GM23338 (cell line): Measurements from ENCODE around the gene ARHGEF11. TPM values are rescaled to one million over a fixed set of nuclear protein-coding genes. Genes with fewer than 3 reads are reported as not detected.

Source experiments
- ATAC-seq: fragments of 200-7000 bp; cut with Tn5 transposase; 3 replicates; pipeline ENCODE4 v1.9.1; 2020
- DNase-seq: peaks from one replicate; pipeline ENCODE4 v3.0.0-alpha.2; 2015; ENCODE audit warnings: low spot score
- H2AFZ ChIP-seq: fragments of 200-600 bp; sonication (generic); 2 replicates; pipeline ENCODE4 v1.8.0; 2016; ENCODE audit warnings: antibody characterized with exemption, mild to moderate bottlenecking, moderate library complexity
- H3F3A ChIP-seq: fragments of 200-600 bp; sonication (generic); replicated peaks from 2 replicates; pipeline ENCODE4 v1.8.0; 2017; ENCODE audit warnings: antibody characterized with exemption, mixed run types, low read depth
- H3K27ac ChIP-seq: fragments of 200-600 bp; sonication (generic); 2 replicates; pipeline ENCODE4 v1.6.1; 2016; ENCODE audit warnings: low read depth
- H3K27me3 ChIP-seq: fragments of 200-600 bp; sonication (generic); 2 replicates; pipeline ENCODE4 v1.8.0; 2016; ENCODE audit warnings: mild to moderate bottlenecking, mixed run types, moderate library complexity; ENCODE audit not compliant: insufficient read depth
- H3K36me3 ChIP-seq: fragments of 200-600 bp; sonication (generic); 2 replicates; pipeline ENCODE4 v1.8.0; 2016; ENCODE audit warnings: mild to moderate bottlenecking; ENCODE audit not compliant: insufficient read depth
- H3K4me1 ChIP-seq: fragments of 200-600 bp; sonication (generic); 2 replicates; pipeline ENCODE4 v1.8.0; 2016; ENCODE audit warnings: mild to moderate bottlenecking, moderate library complexity; ENCODE audit not compliant: insufficient read depth
- H3K4me2 ChIP-seq: fragments of 200-600 bp; sonication (generic); 2 replicates; pipeline ENCODE4 v1.7.1; 2017; ENCODE audit warnings: mixed run types
- H3K4me3 ChIP-seq: fragments of 200-600 bp; sonication (generic); 2 replicates; pipeline ENCODE4 v1.6.1; 2016; ENCODE audit warnings: mixed run types
- H3K79me2 ChIP-seq: fragments of 200-600 bp; sonication (generic); replicated peaks from 2 replicates; pipeline ENCODE4 v1.8.0; 2017; ENCODE audit warnings: mild to moderate bottlenecking; ENCODE audit not compliant: insufficient read depth
- H3K9me2 ChIP-seq: fragments of 200-600 bp; sonication (generic); 2 replicates; pipeline ENCODE4 v1.8.0; 2017; ENCODE audit not compliant: insufficient read depth
- H4K20me1 ChIP-seq: fragments of 200-600 bp; sonication (generic); replicated peaks from 2 replicates; pipeline ENCODE4 v1.8.0; 2017; ENCODE audit warnings: mild to moderate bottlenecking; ENCODE audit not compliant: insufficient read depth
- H3K27ac Mint-ChIP-seq: 2 replicates; pipeline ENCODE4 v1.8.0; 2020; ENCODE audit warnings: inconsistent platforms, mild to moderate bottlenecking, moderate library complexity, mixed read lengths
- H3K27me3 Mint-ChIP-seq: 3 replicates; pipeline ENCODE4 v1.8.0; 2022; ENCODE audit warnings: low read depth, mild to moderate bottlenecking, moderate library complexity, mixed read lengths, inconsistent platforms; ENCODE audit not compliant: insufficient read depth, poor library complexity
- H3K36me3 Mint-ChIP-seq: 3 replicates; pipeline ENCODE4 v1.8.0; 2021; ENCODE audit warnings: low read depth, mild to moderate bottlenecking, inconsistent platforms, moderate library complexity, mixed read lengths
- H3K4me1 Mint-ChIP-seq: 3 replicates; pipeline ENCODE4 v1.8.0; 2020; ENCODE audit warnings: mild to moderate bottlenecking, inconsistent platforms, mixed read lengths
- H3K4me3 Mint-ChIP-seq: 3 replicates; pipeline ENCODE4 v1.8.0; 2021; ENCODE audit warnings: moderate library complexity, mild to moderate bottlenecking, inconsistent platforms, mixed read lengths
- H3K9me3 Mint-ChIP-seq: 3 replicates; pipeline ENCODE4 v1.8.0; 2020; ENCODE audit warnings: moderate library complexity, mild to moderate bottlenecking, inconsistent platforms, mixed read lengths
- CREB1 ChIP-seq: fragments of 250-450 bp; sonication (Bioruptor Pico); IDR thresholded peaks from 2 replicates; pipeline ENCODE4 v1.5.0; 2020; ENCODE audit warnings: low read depth, mild to moderate bottlenecking, moderate library complexity
- EZH2 ChIP-seq: fragments of 200-600 bp; sonication (generic); IDR thresholded peaks from one replicate; pipeline ENCODE4 v1.8.0; 2017; ENCODE audit warnings: antibody characterized with exemption, mild to moderate bottlenecking, low read depth; ENCODE audit not compliant: unreplicated experiment
- EZH2phosphoT487 ChIP-seq: fragments of 200-600 bp; sonication (generic); IDR thresholded peaks from one replicate; pipeline ENCODE4 v1.8.1; 2018; ENCODE audit warnings: antibody characterized with exemption; ENCODE audit not compliant: unreplicated experiment
- REST ChIP-seq: IDR thresholded peaks from one replicate; pipeline ENCODE4 v1.6.1; 2018; ENCODE audit warnings: antibody characterized with exemption; ENCODE audit not compliant: unreplicated experiment
- ZNF331 ChIP-seq: fragments of 250-450 bp; sonication (Bioruptor Pico); IDR thresholded peaks from 2 replicates; pipeline ENCODE4 v1.5.0; 2020; ENCODE audit warnings: low read depth, mild to moderate bottlenecking, moderate library complexity
- polyA plus RNA-seq: library from polyadenylated mRNA; unstranded; fragments of >200 nt; fragmentation: Nextera tagmentation; extraction: Ambion mirVana; gene quantifications from 2 replicates; pipeline ENCODE4 v1.2.1, GENCODE V29; 2016
- total RNA-seq: library from RNA; depleted of rRNA; stranded (reverse); fragments of >200 nt; shearing (Covaris generic); gene quantifications from 2 replicates; pipeline ENCODE4 v1.2.3, GENCODE V29; 2014
- TF ChIP-seq, protein P1 (sequence below), 2 experiments: fragments of 200-600 bp in 1 of 2; sonication (generic) in 1 of 2; conservative IDR thresholded peaks; 2 replicates each; pipeline versions ENCODE4 v1.5.1 to v1.6.1; 2016 to 2017; ENCODE audit warnings: antibody characterized with exemption in 2 of 2, low read depth in 2 of 2, mild to moderate bottlenecking in 2 of 2, moderate library complexity in 1 of 2

The ARHGEF11 gene
- total and polyA plus RNA-seq, 2 experiments from 2014 or later, result 12.3 to 33.7 TPM

DNA sequence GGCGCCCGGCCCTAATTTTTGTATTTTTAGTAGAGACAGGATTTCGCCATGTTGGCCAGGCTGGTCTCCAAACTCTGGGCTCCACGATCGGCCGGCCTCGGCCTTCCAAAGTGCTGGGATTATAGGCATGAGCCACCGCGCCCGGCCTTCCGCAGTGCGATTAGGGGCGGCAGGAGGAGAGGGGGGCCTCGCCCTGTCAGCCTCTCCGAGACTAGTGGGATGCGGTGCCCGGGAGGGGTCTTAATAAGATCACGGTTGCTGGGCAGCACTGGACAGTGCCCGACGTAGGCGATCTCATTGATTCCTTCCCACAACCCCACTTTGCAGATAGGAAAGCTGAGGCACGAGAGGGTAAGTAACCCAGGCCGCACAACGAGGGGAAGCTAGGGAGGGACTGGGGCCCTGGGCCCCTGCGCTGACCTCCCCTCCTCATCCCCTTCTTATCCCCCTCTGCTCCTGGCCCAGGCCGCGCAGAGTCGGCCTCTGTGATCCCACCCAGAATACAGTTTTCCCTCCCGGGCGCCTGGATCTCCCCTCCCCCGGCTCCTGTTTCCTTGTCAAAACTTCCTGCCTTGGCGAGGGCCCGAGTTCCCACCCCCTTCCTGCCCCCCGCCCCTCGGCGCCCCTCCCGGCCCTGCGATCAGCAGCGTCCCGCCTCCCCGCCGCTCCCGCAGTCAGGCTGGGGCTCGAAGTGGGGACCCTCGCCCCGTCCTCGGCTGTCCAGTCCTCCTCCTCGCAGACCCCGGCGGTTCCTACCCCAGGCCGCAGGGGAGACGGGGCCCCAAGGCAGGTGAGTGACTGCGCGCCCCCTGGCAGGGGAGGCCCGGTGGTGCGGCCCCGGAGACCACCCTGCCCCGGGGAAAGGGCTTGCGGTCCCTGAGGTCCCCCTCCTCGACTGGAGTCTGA, 152.2 kb downstream of the ARHGEF11 start, which contains the start of gene PEAR1:
Gene PEAR1 (plus strand): TSS at position 671 of the 906 bp plus-strand sequence. CDS start 10,209 bp downstream, outside the sequence.
- no peaks in the 10 kb centered on the region; the same call in 1 of the 2 replicates for H4K20me1 ChIP-seq
- H3K4me1 Mint-ChIP-seq, result peaks cover 28% of the 10 kb centered on the region
- ATAC-seq (peak; percentile 35), DNase-seq (peak; percentile 69)
- H3K27ac Mint-ChIP-seq, result no peak within 1 kb of the TSS
- H3K4me2 ChIP-seq, result peak within 1 kb of the TSS; percentile 80
- H3K27ac ChIP-seq, result no peak within 1 kb of the TSS
- H3K4me1 ChIP-seq, result no peaks in the 10 kb centered on the region; the same call in 1 of the 2 replicates
- H3K4me3 Mint-ChIP-seq, result peak within 1 kb of the TSS; percentile 64
- no peaks in the 10 kb centered on the region for H3K36me3 ChIP-seq
- peak within 1 kb of the TSS; percentile 72; the same call in 1 of the 2 replicates for H2AFZ ChIP-seq
- H3K4me3 ChIP-seq, result peak within 1 kb of the TSS; percentile 64
- TF ChIP-seq REST (no peak), CREB1 (CRISPR knock-in tag) (0 out of 2 replicates have a peak, but pooled peaks have one; percentile 10), EZH2phosphoT487 (no peak), ZNF331 (CRISPR knock-in tag) (no peak), EZH2 (peak; percentile 65)
- TF ChIP-seq, protein P1, sequence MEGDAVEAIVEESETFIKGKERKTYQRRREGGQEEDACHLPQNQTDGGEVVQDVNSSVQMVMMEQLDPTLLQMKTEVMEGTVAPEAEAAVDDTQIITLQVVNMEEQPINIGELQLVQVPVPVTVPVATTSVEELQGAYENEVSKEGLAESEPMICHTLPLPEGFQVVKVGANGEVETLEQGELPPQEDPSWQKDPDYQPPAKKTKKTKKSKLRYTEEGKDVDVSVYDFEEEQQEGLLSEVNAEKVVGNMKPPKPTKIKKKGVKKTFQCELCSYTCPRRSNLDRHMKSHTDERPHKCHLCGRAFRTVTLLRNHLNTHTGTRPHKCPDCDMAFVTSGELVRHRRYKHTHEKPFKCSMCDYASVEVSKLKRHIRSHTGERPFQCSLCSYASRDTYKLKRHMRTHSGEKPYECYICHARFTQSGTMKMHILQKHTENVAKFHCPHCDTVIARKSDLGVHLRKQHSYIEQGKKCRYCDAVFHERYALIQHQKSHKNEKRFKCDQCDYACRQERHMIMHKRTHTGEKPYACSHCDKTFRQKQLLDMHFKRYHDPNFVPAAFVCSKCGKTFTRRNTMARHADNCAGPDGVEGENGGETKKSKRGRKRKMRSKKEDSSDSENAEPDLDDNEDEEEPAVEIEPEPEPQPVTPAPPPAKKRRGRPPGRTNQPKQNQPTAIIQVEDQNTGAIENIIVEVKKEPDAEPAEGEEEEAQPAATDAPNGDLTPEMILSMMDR (conservative IDR thresholded peaks at IDR 0.05; ENCODE audit: low read depth in 2 of 2), result peak; percentile 24 to 44; a peak in 3 of 4 replicates
- no peaks in the 10 kb centered on the region for H3K9me2 ChIP-seq
- no peaks in the 10 kb centered on the region for H3K9me3 Mint-ChIP-seq
- no peaks in the 10 kb centered on the region for H3F3A ChIP-seq
- no peaks in the 10 kb centered on the region for H3K79me2 ChIP-seq
- no peaks in the 10 kb centered on the region; the same call in 2 of the 3 replicates for H3K36me3 Mint-ChIP-seq
- H3K27me3 ChIP-seq, result peaks cover 68% of the 10 kb centered on the region
- peaks cover 53% of the 10 kb centered on the region for H3K27me3 Mint-ChIP-seq
